GM18505 (cell line): ENCODE results near the gene LDB2.
"Not testable (repeated sequence)": the region's sequence is repeated elsewhere in the genome, so short reads cannot be mapped to it uniquely, and the experiment has no call there.

ENCODE experiments used
- ATAC-seq: cut with Tn5 transposase; IDR thresholded peaks from one replicate; pipeline ENCODE4 v1.9.1; 2021; ENCODE audit not compliant: unreplicated experiment
- POLR2A ChIP-seq: IDR thresholded peaks from 4 replicates; pipeline ENCODE4 v1.6.1; 2011; ENCODE audit warnings: borderline replicate concordance; ENCODE audit not compliant: insufficient read depth, insufficient read length; ENCODE audit errors: extremely low read depth

LDB2 gene

GRCh38 chr4:16641971-16642370 lies 256.5 kb downstream of the LDB2 start:
- ATAC-seq: no peak
- TF ChIP-seq POLR2A: no peak

- TF ChIP-seq POLR2A: no peak
- no peak for ATAC-seq
Measured at GRCh38 chr4:16636912-16637630, 261.4 kb downstream of the LDB2 start.

- no peak for ATAC-seq
- TF ChIP-seq POLR2A: no peak
Measured at GRCh38 chr4:16636304-16636703, 262.1 kb downstream of the LDB2 start.

GRCh38 chr4:16629274-16629673 lies 269.2 kb downstream of the LDB2 start:
- not testable (repeated sequence) for ATAC-seq

- ATAC-seq: not testable (repeated sequence)
Measured at GRCh38 chr4:16628835-16629234, 269.6 kb downstream of the LDB2 start.

- no peak for TF ChIP-seq POLR2A
- ATAC-seq: no peak
Measured at GRCh38 chr4:16627999-16628398, 270.4 kb downstream of the LDB2 start.

GRCh38 chr4:16626945-16627344 lies 271.5 kb downstream of the LDB2 start:
- TF ChIP-seq POLR2A: no peak
- ATAC-seq: no peak

- no peak for TF ChIP-seq POLR2A
- ATAC-seq: no peak
Measured at GRCh38 chr4:16622826-16623225, 275.6 kb downstream of the LDB2 start.

- no peak for ATAC-seq
Measured at GRCh38 chr4:16617435-16617834, 281.0 kb downstream of the LDB2 start.

GRCh38 chr4:16617011-16617410 lies 281.4 kb downstream of the LDB2 start:
- no peak for TF ChIP-seq POLR2A

More at GRCh38 chr4:16617435-16617834, 281.0 kb downstream of the LDB2 start:
- TF ChIP-seq POLR2A: no peak

GRCh38 chr4:16609170-16609758 lies 289.2 kb downstream of the LDB2 start:
- TF ChIP-seq POLR2A: no peak
- no peak for ATAC-seq

More at GRCh38 chr4:16617011-16617410, 281.4 kb downstream of the LDB2 start:
- ATAC-seq: no peak

GRCh38 chr4:16608611-16609125 lies 289.8 kb downstream of the LDB2 start:
- ATAC-seq: no peak
- TF ChIP-seq POLR2A: no peak

GRCh38 chr4:16608123-16608522 lies 290.3 kb downstream of the LDB2 start:
- TF ChIP-seq POLR2A: no peak

More at GRCh38 chr4:16608123-16608522, 290.3 kb downstream of the LDB2 start:
- no peak for ATAC-seq
